Measurements from ENCODE around the gene ABHD5.

The ABHD5 gene

GRCh38 chr3:43727930-43728329 is 37.2 kb downstream of the ABHD5 start:
- DNase-seq, result no peak

GRCh38 chr3:43728476-43728875 is 37.7 kb downstream of the ABHD5 start:
- DNase-seq, result no peak

GRCh38 chr3:43728947-43729346 is 38.2 kb downstream of the ABHD5 start:
- no peak for DNase-seq

GRCh38 chr3:43729707-43730414 is 39.1 kb downstream of the ABHD5 start:
- no peak for DNase-seq

- no peak for DNase-seq
Measured at GRCh38 chr3:43732747-43733425, 42.1 kb downstream of the ABHD5 start.

- DNase-seq, result no peak
Measured at GRCh38 chr3:43733459-43734384, 43.0 kb downstream of the ABHD5 start.

GRCh38 chr3:43734685-43735084 is 43.9 kb downstream of the ABHD5 start:
- DNase-seq, result no peak

GRCh38 chr3:43735618-43736017 is 44.9 kb downstream of the ABHD5 start:
- DNase-seq, result no peak

- no peak for DNase-seq
Measured at GRCh38 chr3:43736558-43737440, 46.1 kb downstream of the ABHD5 start.

GRCh38 chr3:43738305-43738704 is 47.6 kb downstream of the ABHD5 start:
- no peak for DNase-seq

- DNase-seq, result peak; percentile 15
Measured at GRCh38 chr3:43742920-43743319, 52.2 kb downstream of the ABHD5 start.

- DNase-seq, result no peak
Measured at GRCh38 chr3:43747641-43748040, 56.9 kb downstream of the ABHD5 start.

GRCh38 chr3:43748179-43748578 is 57.4 kb downstream of the ABHD5 start:
- DNase-seq, result no peak

GRCh38 chr3:43748645-43749044 is 57.9 kb downstream of the ABHD5 start:
- DNase-seq, result no peak

GRCh38 chr3:43752905-43753304 is 62.2 kb downstream of the ABHD5 start:
- DNase-seq, result no peak

- no peak for DNase-seq
Measured at GRCh38 chr3:43753741-43754715, 63.3 kb downstream of the ABHD5 start.

- no peak for DNase-seq
Measured at GRCh38 chr3:43755516-43756200, 64.9 kb downstream of the ABHD5 start.

- DNase-seq, result peak; percentile 54
Measured at GRCh38 chr3:43757666-43758321, 67.1 kb downstream of the ABHD5 start.

- no peak for DNase-seq
Measured at GRCh38 chr3:43758592-43759225, 68.0 kb downstream of the ABHD5 start.
